PC-9 (cell line): Measurements from ENCODE around the gene CARMIL3. TPM values are rescaled to one million over a fixed set of nuclear protein-coding genes. Genes with fewer than 3 reads are reported as not detected.

Source experiments
- BruUV-seq: library from RNA; stranded (reverse); fragments of 400-500 nt; replicated peaks from 2 replicates; lab custom pipeline; 2021; lab: Mats Ljungman, UMichigan
- CTCF ChIA-PET: fragments of 300-600 bp; sonication (Branson Sonifier 250); formaldehyde crosslinking; loops from one replicate; lab custom pipeline; 2022; ENCODE audit warnings: antibody characterized with exemption; lab: Charles Lee
- POLR2A ChIA-PET: fragments of 300-600 bp; sonication (Branson Sonifier 250); formaldehyde crosslinking; loops from one replicate; lab custom pipeline; 2022; ENCODE audit warnings: antibody characterized with exemption; ENCODE audit not compliant: unreplicated experiment; lab: Charles Lee
- DNase-seq, 2 experiments: peaks; one replicate each; pipeline versions ENCODE4 v3.0.0 to v3.0.0-alpha.2; 2015 to 2022; ENCODE audit warnings: mixed read lengths in 1 of 2
- H2AFZ ChIP-seq: fragments of 200-600 bp; sonication (generic); 2 replicates; pipeline ENCODE4 v1.8.1; 2017; ENCODE audit warnings: antibody characterized with exemption
- H3F3A ChIP-seq: fragments of 200-600 bp; sonication (generic); 2 replicates; pipeline ENCODE4 v1.8.1; 2017; ENCODE audit warnings: antibody characterized with exemption, mild to moderate bottlenecking, low read depth; ENCODE audit not compliant: insufficient read depth
- H3K27ac ChIP-seq: fragments of 200-600 bp; sonication (generic); 2 replicates; pipeline ENCODE4 v1.6.1; 2016; ENCODE audit warnings: mixed run types
- H3K27me3 ChIP-seq: fragments of 200-600 bp; sonication (generic); 2 replicates; pipeline ENCODE4 v1.6.1; 2016; ENCODE audit warnings: low read depth, mixed run types; ENCODE audit not compliant: insufficient read depth
- H3K36me3 ChIP-seq: fragments of 200-600 bp; sonication (generic); 2 replicates; pipeline ENCODE4 v1.6.1; 2016; ENCODE audit warnings: low read depth, mixed run types
- H3K4me1 ChIP-seq: fragments of 200-600 bp; sonication (generic); replicated peaks from 2 replicates; pipeline ENCODE4 v1.6.1; 2016; ENCODE audit warnings: mixed run types; ENCODE audit not compliant: insufficient read depth
- H3K4me2 ChIP-seq: fragments of 200-600 bp; sonication (generic); 2 replicates; pipeline ENCODE4 v1.6.1; 2017; ENCODE audit warnings: mixed run types
- H3K4me3 ChIP-seq: fragments of 200-600 bp; sonication (generic); 2 replicates; pipeline ENCODE4 v1.6.1; 2016; ENCODE audit warnings: mixed run types
- H3K79me2 ChIP-seq: fragments of 200-600 bp; sonication (generic); 2 replicates; pipeline ENCODE4 v1.6.1; 2017; ENCODE audit warnings: low read depth, mixed run types
- H3K9me2 ChIP-seq: fragments of 200-600 bp; sonication (generic); 2 replicates; pipeline ENCODE4 v1.8.1; 2017; ENCODE audit warnings: mild to moderate bottlenecking; ENCODE audit not compliant: insufficient read depth
- H3K9me3 ChIP-seq: fragments of 200-600 bp; sonication (generic); 2 replicates; pipeline ENCODE4 v1.8.1; 2016; ENCODE audit warnings: low read depth; ENCODE audit not compliant: insufficient read depth
- H4K20me1 ChIP-seq: fragments of 200-600 bp; sonication (generic); 2 replicates; pipeline ENCODE4 v1.8.1; 2017; ENCODE audit not compliant: insufficient read depth
- CTCF ChIP-seq: fragments of 200-600 bp; sonication (generic); conservative IDR thresholded peaks from 2 replicates; pipeline ENCODE4 v1.6.1; 2017; ENCODE audit warnings: mixed run types, antibody characterized with exemption, mild to moderate bottlenecking, moderate library complexity
- EZH2 ChIP-seq: fragments of 200-600 bp; sonication (generic); IDR thresholded peaks from 2 replicates; pipeline ENCODE4 v1.8.0; 2017; ENCODE audit warnings: antibody characterized with exemption, low read depth
- intact Hi-C: fragments of 100-400 bp; cut with micrococcal nuclease; formaldehyde crosslinking; loops from one replicate; pipeline ENCODE4 v1.10.0; 2022; ENCODE audit not compliant: unreplicated experiment
- total RNA-seq: library from RNA; stranded (reverse); gene quantifications from 2 replicates; pipeline ENCODE4 v1.2.3, GENCODE V29; 2021

The CARMIL3 gene
- total RNA-seq, 1 experiment from 2014 or later = not detected

DNA sequence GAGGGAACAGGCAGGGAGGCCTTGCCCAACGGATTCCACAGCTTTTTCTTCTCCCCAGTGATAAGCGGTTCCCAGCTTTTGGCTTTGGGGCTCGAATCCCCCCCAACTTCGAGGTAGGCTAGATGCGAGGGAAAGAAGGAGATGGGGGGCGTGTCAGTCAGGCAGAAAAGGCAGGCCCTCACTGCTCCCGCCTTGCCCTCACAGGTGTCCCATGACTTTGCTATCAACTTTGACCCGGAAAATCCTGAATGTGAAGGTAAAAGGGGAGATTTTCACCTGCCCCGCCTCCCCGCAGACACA, 24.4 kb downstream of the CARMIL3 start:
- no peak for TF ChIP-seq CTCF
- Histone ChIP-seq H3K79me2 (no peaks in the 10 kb centered on the region), H3K27ac (no peak overlapping the region), H3K9me2 (no peaks in the 10 kb centered on the region), H3K4me3 (no peak overlapping the region), H3F3A (no peaks in the 10 kb centered on the region), H2AFZ (no peak overlapping the region), H4K20me1 (no peaks in the 10 kb centered on the region), H3K4me1 (peaks cover 5% of the 10 kb centered on the region; the same call in 1 of the 2 replicates), H3K9me3 (no peaks in the 10 kb centered on the region), H3K4me2 (no peak overlapping the region), H3K27me3 (no peaks in the 10 kb centered on the region), H3K36me3 (no peaks in the 10 kb centered on the region)
- no TSS peak for BruUV-seq
- POLR2A ChIA-PET = no interaction called here
- CTCF ChIA-PET = no interaction called here
- intact Hi-C loops = no loop called here
- DNase-seq = no peak

DNA sequence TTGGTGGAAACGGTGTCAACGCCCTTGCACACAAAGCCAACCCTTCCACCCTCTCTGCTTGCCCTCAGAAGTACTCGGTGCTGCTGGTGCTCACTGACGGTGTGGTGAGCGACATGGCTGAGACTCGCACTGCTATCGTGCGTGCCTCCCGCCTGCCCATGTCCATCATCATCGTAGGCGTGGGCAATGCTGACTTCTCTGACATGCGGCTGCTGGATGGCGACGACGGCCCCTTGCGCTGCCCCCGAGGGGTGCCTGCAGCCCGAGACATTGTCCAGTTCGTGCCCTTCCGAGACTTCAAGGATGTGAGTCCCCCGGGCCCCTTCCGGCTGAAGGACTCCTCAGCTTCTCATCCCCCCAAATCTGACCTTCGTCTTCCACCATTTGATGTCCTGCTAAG, 25.3 kb downstream of the CARMIL3 start:
- no peaks in the 10 kb centered on the region for H3K9me3 ChIP-seq
- no peaks in the 10 kb centered on the region for H3K36me3 ChIP-seq
- no peaks in the 10 kb centered on the region for H3F3A ChIP-seq
- DNase-seq = no peak
- H3K79me2 ChIP-seq = no peaks in the 10 kb centered on the region
- no peaks in the 10 kb centered on the region for H3K9me2 ChIP-seq
- peaks cover 10% of the 10 kb centered on the region; the same call in 1 of the 2 replicates for H3K4me1 ChIP-seq
- POLR2A ChIA-PET = no interaction called here
- H3K27ac ChIP-seq = no peak overlapping the region
- intact Hi-C loops = no loop called here
- CTCF ChIA-PET = no interaction called here
- H3K4me3 ChIP-seq = no peak overlapping the region
- no TSS peak for BruUV-seq
- no peak for TF ChIP-seq EZH2
- no peak for TF ChIP-seq CTCF
- H3K27me3 ChIP-seq = no peaks in the 10 kb centered on the region
- H2AFZ ChIP-seq = no peak overlapping the region
- H3K4me2 ChIP-seq = no peak overlapping the region
- no peaks in the 10 kb centered on the region for H4K20me1 ChIP-seq

GRCh38 chr14:24078146-24078545, 26.3 kb downstream of the CARMIL3 start:
- DNase-seq = no peak
- Histone ChIP-seq H4K20me1 (no peaks in the 10 kb centered on the region), H3K4me3 (no peak overlapping the region), H3K27ac (no peak overlapping the region), H3K4me1 (peaks cover 10% of the 10 kb centered on the region; the same call in 1 of the 2 replicates), H3K9me2 (no peaks in the 10 kb centered on the region), H3K27me3 (no peaks in the 10 kb centered on the region), H3K36me3 (no peaks in the 10 kb centered on the region), H3K4me2 (no peak overlapping the region), H3K79me2 (no peaks in the 10 kb centered on the region), H3K9me3 (no peaks in the 10 kb centered on the region), H3F3A (no peaks in the 10 kb centered on the region), H2AFZ (no peak overlapping the region)
- TF ChIP-seq CTCF = no peak
- TF ChIP-seq EZH2 = no peak
- no TSS peak for BruUV-seq
- POLR2A ChIA-PET = interaction anchor here (0.6 kb wide), 1 partner anchor 248 kb away, joined by 3 read pairs; no protein-coding TSS in a partner anchor
- CTCF ChIA-PET = no interaction called here
- intact Hi-C loops = no loop called here
